ENCODE results near the gene HCN3. TPM values are rescaled to one million over a fixed set of nuclear protein-coding genes. Genes with fewer than 3 reads are reported as not detected.

HCN3 gene
- total and polyA plus RNA-seq, 2 donors (not counting 1 experiment from before 2014, with no cell fraction given), result 6.2 to 9.2 TPM

DNA sequence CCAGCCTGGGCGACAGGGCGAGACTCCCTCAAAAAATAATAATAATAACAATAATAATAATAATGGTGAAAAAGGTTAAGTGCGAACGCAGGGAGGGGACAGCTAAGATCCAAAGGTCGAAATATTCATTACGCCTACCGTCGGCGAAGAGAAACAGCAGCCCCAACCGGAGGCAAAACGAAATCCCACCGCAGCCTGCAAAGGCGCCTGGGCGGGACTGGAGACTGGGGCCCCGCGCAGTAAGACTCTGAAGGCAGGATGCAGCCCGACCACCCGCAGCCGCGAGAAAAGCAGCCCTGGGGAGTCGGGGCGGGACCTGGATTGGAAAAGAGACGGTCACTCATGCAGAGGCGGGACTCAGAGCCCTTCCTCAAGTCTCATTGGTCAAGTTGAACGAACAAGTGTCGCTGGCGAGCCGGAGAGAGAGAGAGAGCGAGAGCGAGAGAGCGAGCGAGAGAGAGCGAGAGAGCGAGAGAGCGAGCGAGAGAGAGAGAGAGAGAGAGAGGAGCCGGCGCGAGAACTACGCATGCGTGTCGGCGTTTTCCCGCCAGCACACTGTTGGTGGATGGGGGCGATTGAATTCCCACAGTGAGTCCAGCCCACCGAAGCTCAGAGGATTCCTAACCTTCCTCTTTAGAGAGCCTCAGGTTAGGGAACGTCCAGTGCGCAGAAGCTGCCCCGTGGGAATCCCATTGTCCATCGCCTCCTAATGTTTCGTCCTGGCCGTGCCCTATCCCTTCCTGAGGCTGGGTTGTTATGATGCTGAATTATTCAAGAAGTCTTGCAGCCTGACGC lies 32.7 kb upstream of the HCN3 start:
- Mint-ChIP-seq H3K27me3 (peaks cover 4% of the 10 kb centered on the region), H3K4me3 (peak overlapping the region; percentile 82), H3K4me1 (peaks cover 33% of the 10 kb centered on the region), H3K9me3 (ENCODE audit: insufficient read depth) (no peaks in the 10 kb centered on the region), H3K27ac (peak overlapping the region; percentile 96)
- peak overlapping the region; percentile 78 for H2AFZ ChIP-seq (ENCODE audit: insufficient read depth, low read depth, low read length, poor library complexity, severe bottlenecking)
- peaks cover 27 to 36% of the 10 kb centered on the region in 2 donors for H3K4me1 ChIP-seq (ENCODE audit: control insufficient read depth in 2 of 2, insufficient read depth in 2 of 2, low read length in 2 of 2)
- CTCF ChIA-PET, result interaction anchor here (0.7 to 1.8 kb wide), 8 partner anchors 17 to 80 kb away, joined by 3 to 9 read pairs (median 6); partner anchors contain the start of genes KRTCAP2, MTX1 and SCAMP3
- H3K36me3 ChIP-seq (replicated peaks in 1 of 2; ENCODE audit: control extremely low read depth in 1 of 2, control insufficient read depth in 1 of 2, extremely low read depth in 1 of 2, insufficient read depth in 2 of 2, low read length in 1 of 2), result no peaks in the 10 kb centered on the region
- H3K79me2 ChIP-seq (ENCODE audit: control insufficient read depth, insufficient read depth, low read length), result peaks cover 9% of the 10 kb centered on the region
- H3K9me3 ChIP-seq (ENCODE audit: control extremely low read depth in 1 of 3, control insufficient read depth in 2 of 3, insufficient read depth in 1 of 3, low read length in 2 of 3), result peaks cover 0 to 4% (median 2%) of the 10 kb centered on the region in 3 donors
- POLR2A ChIA-PET, result interaction anchor here (0.9 to 2.2 kb wide), 5 partner anchors 10 to 72 kb away, joined by 3 to 12 read pairs (median 8); partner anchors contain the start of genes ENTREP3, KRTCAP2 and MTX1
- no peaks in the 10 kb centered on the region for H3K27me3 ChIP-seq (replicated peaks in 1 of 4; ENCODE audit: control extremely low read depth in 1 of 4, control insufficient read depth in 3 of 4, insufficient read depth in 4 of 4, low read length in 3 of 4)
- H3K4me2 ChIP-seq (replicated peaks; ENCODE audit: low read depth, low read length, poor library complexity, severe bottlenecking), result peak overlapping the region; percentile 87
- intact Hi-C loops (cut with micrococcal nuclease), result loop anchor here (1.0 to 5.0 kb wide), 4 partner anchors 18 to 72 kb away; partner anchors contain the start of genes HCN3, KRTCAP2, SCAMP3 and THBS3
- WGBS (ENCODE audit: insufficient coverage), result under 1% methylated on average over 41 of the region's 53 CpGs
- DNase-seq (peak; percentile 95), ATAC-seq (ENCODE audit: low read depth) (peak; percentile 97)
- TF ChIP-seq, protein P1, sequence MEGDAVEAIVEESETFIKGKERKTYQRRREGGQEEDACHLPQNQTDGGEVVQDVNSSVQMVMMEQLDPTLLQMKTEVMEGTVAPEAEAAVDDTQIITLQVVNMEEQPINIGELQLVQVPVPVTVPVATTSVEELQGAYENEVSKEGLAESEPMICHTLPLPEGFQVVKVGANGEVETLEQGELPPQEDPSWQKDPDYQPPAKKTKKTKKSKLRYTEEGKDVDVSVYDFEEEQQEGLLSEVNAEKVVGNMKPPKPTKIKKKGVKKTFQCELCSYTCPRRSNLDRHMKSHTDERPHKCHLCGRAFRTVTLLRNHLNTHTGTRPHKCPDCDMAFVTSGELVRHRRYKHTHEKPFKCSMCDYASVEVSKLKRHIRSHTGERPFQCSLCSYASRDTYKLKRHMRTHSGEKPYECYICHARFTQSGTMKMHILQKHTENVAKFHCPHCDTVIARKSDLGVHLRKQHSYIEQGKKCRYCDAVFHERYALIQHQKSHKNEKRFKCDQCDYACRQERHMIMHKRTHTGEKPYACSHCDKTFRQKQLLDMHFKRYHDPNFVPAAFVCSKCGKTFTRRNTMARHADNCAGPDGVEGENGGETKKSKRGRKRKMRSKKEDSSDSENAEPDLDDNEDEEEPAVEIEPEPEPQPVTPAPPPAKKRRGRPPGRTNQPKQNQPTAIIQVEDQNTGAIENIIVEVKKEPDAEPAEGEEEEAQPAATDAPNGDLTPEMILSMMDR (IDR thresholded peaks at IDR 0.05), result peak; percentile 45
- TF ChIP-seq EZH2 (IDR thresholded peaks at IDR 0.05; ENCODE audit: borderline replicate concordance, insufficient read depth, low read depth, low read length, poor library complexity, severe bottlenecking), result no peak
- peak overlapping the region; percentile 62 for H3K9ac ChIP-seq (ENCODE audit: low read length)
- H4K20me1 ChIP-seq (ENCODE audit: control insufficient read depth, insufficient read depth, low read length, poor library complexity, severe bottlenecking), result no peaks in the 10 kb centered on the region
- H3K27ac ChIP-seq (ENCODE audit: low read length in 2 of 2), result peak overlapping the region; percentile 62 to 71
- peak overlapping the region; percentile 60 to 79 (median 67) for H3K4me3 ChIP-seq (ENCODE audit: control extremely low read depth in 1 of 5, extremely low read depth in 1 of 5, insufficient read depth in 1 of 5, low read depth in 2 of 5, low read length in 4 of 5)
